Measurements from ENCODE around the gene HSPD1.

DNA sequence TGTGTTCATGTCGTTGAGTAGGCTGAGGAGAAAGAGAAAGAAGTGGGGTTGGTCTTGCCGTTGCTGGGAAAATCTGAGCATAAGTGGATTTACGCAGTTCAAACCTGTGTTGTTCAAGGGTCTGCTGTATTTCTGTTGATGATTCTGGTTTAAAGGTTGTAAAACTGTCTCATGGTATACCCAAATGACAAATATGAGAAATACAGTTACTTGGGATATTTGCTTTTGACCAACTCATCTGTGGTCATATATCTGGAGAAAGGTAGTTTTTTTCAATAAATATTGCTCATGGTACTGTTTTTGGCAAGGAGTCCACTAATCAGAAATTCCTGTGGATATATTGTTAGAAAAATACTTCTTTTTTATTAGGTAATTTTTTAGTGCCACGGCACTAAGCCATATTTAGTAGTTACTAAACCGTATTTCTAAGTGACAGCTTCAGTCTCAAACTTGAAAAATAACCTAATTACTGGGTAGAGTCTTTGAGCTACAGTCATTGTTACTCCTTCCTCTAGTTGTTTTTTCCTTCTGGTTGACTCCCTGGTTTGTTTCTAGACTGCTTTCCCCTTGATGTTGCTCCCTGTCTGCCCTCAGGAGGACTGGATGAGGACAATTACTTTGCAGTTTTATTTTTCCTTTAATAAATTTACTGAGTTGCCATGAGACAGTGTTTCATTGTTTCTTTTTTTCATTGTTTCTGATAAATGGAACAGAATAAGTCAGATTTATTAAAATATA, 47.7 kb upstream of the HSPD1 start:
- TF ChIP-seq, protein P1, sequence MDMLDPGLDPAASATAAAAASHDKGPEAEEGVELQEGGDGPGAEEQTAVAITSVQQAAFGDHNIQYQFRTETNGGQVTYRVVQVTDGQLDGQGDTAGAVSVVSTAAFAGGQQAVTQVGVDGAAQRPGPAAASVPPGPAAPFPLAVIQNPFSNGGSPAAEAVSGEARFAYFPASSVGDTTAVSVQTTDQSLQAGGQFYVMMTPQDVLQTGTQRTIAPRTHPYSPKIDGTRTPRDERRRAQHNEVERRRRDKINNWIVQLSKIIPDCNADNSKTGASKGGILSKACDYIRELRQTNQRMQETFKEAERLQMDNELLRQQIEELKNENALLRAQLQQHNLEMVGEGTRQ (CRISPR knock-in tag; IDR thresholded peaks at IDR 0.05), result no peak
- no peak for TF ChIP-seq JUND (IDR thresholded peaks at IDR 0.05; ENCODE audit: borderline replicate concordance, low read depth, low read length)
- no peak for TF ChIP-seq JUND (tag; IDR thresholded peaks at IDR 0.05; ENCODE audit: borderline replicate concordance, low read depth, low read length)
- TF ChIP-seq BRCA1 (IDR thresholded peaks at IDR 0.05), result no peak
- no peak for TF ChIP-seq BRCA1 (CRISPR knock-in tag; IDR thresholded peaks at IDR 0.05)
- TF ChIP-seq TOE1 (IDR thresholded peaks at IDR 0.05; ENCODE audit: borderline replicate concordance), result no peak
- TF ChIP-seq TOE1 (CRISPR knock-in tag; IDR thresholded peaks at IDR 0.05; ENCODE audit: borderline replicate concordance, low read depth), result no peak
- TF ChIP-seq GTF2F1 (IDR thresholded peaks at IDR 0.05; ENCODE audit: low read depth, low read length), result no peak
- TF ChIP-seq CHD4 (IDR thresholded peaks at IDR 0.05; ENCODE audit: insufficient read depth, insufficient replicate concordance, low read depth, low read length, poor library complexity, severe bottlenecking), result no peak
- TF ChIP-seq CBFA2T2 (conservative IDR thresholded peaks at IDR 0.05), result no peak
- no peak for TF ChIP-seq CREB1 (IDR thresholded peaks at IDR 0.05)
- TF ChIP-seq CREB1 (CRISPR knock-in tag; IDR thresholded peaks at IDR 0.05), result no peak
- no peak for TF ChIP-seq JUNB (CRISPR knock-in tag; conservative IDR thresholded peaks at IDR 0.05)
- TF ChIP-seq, protein P2, sequence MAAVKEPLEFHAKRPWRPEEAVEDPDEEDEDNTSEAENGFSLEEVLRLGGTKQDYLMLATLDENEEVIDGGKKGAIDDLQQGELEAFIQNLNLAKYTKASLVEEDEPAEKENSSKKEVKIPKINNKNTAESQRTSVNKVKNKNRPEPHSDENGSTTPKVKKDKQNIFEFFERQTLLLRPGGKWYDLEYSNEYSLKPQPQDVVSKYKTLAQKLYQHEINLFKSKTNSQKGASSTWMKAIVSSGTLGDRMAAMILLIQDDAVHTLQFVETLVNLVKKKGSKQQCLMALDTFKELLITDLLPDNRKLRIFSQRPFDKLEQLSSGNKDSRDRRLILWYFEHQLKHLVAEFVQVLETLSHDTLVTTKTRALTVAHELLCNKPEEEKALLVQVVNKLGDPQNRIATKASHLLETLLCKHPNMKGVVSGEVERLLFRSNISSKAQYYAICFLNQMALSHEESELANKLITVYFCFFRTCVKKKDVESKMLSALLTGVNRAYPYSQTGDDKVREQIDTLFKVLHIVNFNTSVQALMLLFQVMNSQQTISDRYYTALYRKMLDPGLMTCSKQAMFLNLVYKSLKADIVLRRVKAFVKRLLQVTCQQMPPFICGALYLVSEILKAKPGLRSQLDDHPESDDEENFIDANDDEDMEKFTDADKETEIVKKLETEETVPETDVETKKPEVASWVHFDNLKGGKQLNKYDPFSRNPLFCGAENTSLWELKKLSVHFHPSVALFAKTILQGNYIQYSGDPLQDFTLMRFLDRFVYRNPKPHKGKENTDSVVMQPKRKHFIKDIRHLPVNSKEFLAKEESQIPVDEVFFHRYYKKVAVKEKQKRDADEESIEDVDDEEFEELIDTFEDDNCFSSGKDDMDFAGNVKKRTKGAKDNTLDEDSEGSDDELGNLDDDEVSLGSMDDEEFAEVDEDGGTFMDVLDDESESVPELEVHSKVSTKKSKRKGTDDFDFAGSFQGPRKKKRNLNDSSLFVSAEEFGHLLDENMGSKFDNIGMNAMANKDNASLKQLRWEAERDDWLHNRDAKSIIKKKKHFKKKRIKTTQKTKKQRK (IDR thresholded peaks at IDR 0.05; ENCODE audit: borderline replicate concordance, low read depth, low read length), result no peak
- TF ChIP-seq EZH2 (IDR thresholded peaks at IDR 0.05; ENCODE audit: borderline replicate concordance, low read depth, low read length), result no peak
- TF ChIP-seq, protein P3, sequence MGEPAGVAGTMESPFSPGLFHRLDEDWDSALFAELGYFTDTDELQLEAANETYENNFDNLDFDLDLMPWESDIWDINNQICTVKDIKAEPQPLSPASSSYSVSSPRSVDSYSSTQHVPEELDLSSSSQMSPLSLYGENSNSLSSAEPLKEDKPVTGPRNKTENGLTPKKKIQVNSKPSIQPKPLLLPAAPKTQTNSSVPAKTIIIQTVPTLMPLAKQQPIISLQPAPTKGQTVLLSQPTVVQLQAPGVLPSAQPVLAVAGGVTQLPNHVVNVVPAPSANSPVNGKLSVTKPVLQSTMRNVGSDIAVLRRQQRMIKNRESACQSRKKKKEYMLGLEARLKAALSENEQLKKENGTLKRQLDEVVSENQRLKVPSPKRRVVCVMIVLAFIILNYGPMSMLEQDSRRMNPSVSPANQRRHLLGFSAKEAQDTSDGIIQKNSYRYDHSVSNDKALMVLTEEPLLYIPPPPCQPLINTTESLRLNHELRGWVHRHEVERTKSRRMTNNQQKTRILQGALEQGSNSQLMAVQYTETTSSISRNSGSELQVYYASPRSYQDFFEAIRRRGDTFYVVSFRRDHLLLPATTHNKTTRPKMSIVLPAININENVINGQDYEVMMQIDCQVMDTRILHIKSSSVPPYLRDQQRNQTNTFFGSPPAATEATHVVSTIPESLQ (CRISPR knock-in tag; IDR thresholded peaks at IDR 0.05), result no peak
- no peak for TF ChIP-seq STAT5A (IDR thresholded peaks at IDR 0.05; ENCODE audit: borderline replicate concordance, low read length)
- TF ChIP-seq ZNF431 (CRISPR knock-in tag; IDR thresholded peaks at IDR 0.05), result no peak

Data from K562 (cell line).